HepG2 (cell line): ENCODE data around the gene ITPRIP. TPM values are rescaled to one million over a fixed set of nuclear protein-coding genes. Genes with fewer than 3 reads are reported as not detected.

Source experiments
- AHDC1 ChIP-seq: sonication (generic); formaldehyde crosslinking; IDR thresholded peaks from 2 replicates; pipeline ENCODE4 v1.5.1; 2020; ENCODE audit warnings: mild to moderate bottlenecking, missing genetic modification reagents, borderline replicate concordance
- ARNT2 ChIP-seq: sonication (generic); formaldehyde crosslinking; IDR thresholded peaks from 2 replicates; pipeline ENCODE4 v1.8.0; 2022; ENCODE audit warnings: mild to moderate bottlenecking, low read depth, missing genetic modification reagents, moderate library complexity
- CHD4 ChIP-seq: fragments of 200-600 bp; sonication (generic); IDR thresholded peaks from 2 replicates; pipeline ENCODE4 v1.7.0; 2017; ENCODE audit warnings: mild to moderate bottlenecking, low read length, borderline replicate concordance
- ELK4 ChIP-seq: sonication (generic); formaldehyde crosslinking; IDR thresholded peaks from 2 replicates; pipeline ENCODE4 v1.9.0; 2021; ENCODE audit warnings: missing genetic modification reagents, borderline replicate concordance
- GATAD1 ChIP-seq: IDR thresholded peaks from 2 replicates; pipeline ENCODE4 v1.6.1; 2016; ENCODE audit warnings: missing genetic modification reagents, missing compliant biosample characterization
- GLI4 ChIP-seq: sonication (generic); formaldehyde crosslinking; IDR thresholded peaks from 2 replicates; pipeline ENCODE4 v1.5.1; 2020; ENCODE audit warnings: missing genetic modification reagents, mild to moderate bottlenecking, moderate library complexity, borderline replicate concordance
- IRX3 ChIP-seq: sonication (generic); formaldehyde crosslinking; IDR thresholded peaks from 2 replicates; pipeline ENCODE4 v1.8.1; 2023; ENCODE audit warnings: mild to moderate bottlenecking, low read depth, missing genetic modification reagents, borderline replicate concordance
- KDM6A ChIP-seq: IDR thresholded peaks from 2 replicates; pipeline ENCODE4 v1.6.1; 2016; ENCODE audit warnings: low read depth
- MEIS2 ChIP-seq: sonication (generic); formaldehyde crosslinking; IDR thresholded peaks from 2 replicates; pipeline ENCODE4 v1.9.0; 2021; ENCODE audit warnings: mild to moderate bottlenecking, missing genetic modification reagents
- PAF1 ChIP-seq: IDR thresholded peaks from 2 replicates; pipeline ENCODE4 v1.6.1; 2016; ENCODE audit warnings: missing genetic modification reagents, missing compliant biosample characterization
- PHB2 ChIP-seq: fragments of 450-650 bp; IDR thresholded peaks from 2 replicates; pipeline ENCODE4 v1.6.1; 2018; ENCODE audit not compliant: partially characterized antibody
- POGK ChIP-seq: sonication (generic); formaldehyde crosslinking; conservative IDR thresholded peaks from 2 replicates; pipeline ENCODE4 v1.8.0; 2022; ENCODE audit warnings: mild to moderate bottlenecking, moderate library complexity, missing genetic modification reagents
- POGZ ChIP-seq: sonication (generic); formaldehyde crosslinking; IDR thresholded peaks from 2 replicates; pipeline ENCODE4 v1.4.0; 2020; ENCODE audit warnings: mild to moderate bottlenecking, missing genetic modification reagents
- PTBP1 ChIP-seq: fragments of 200-400 bp; formaldehyde crosslinking; IDR thresholded peaks from 2 replicates; pipeline ENCODE4 v1.6.1; 2018; ENCODE audit warnings: low read length, low read depth; ENCODE audit not compliant: poor library complexity, severe bottlenecking
- SIN3B ChIP-seq: fragments of 150-350 bp; IDR thresholded peaks from 2 replicates; pipeline ENCODE4 v1.6.1; 2014; ENCODE audit warnings: low read length
- SMYD3 ChIP-seq: sonication (generic); formaldehyde crosslinking; IDR thresholded peaks from 2 replicates; pipeline ENCODE4 v1.8.1; 2023; ENCODE audit warnings: mild to moderate bottlenecking, missing genetic modification reagents
- TERF1 ChIP-seq: sonication (generic); formaldehyde crosslinking; IDR thresholded peaks from 2 replicates; pipeline ENCODE4 v1.8.0; 2022; ENCODE audit warnings: mild to moderate bottlenecking, missing genetic modification reagents, moderate library complexity
- ZNF780A ChIP-seq: sonication (generic); formaldehyde crosslinking; IDR thresholded peaks from 2 replicates; pipeline ENCODE4 v1.8.0; 2022; ENCODE audit warnings: mild to moderate bottlenecking, missing genetic modification reagents, moderate library complexity
- polyA plus RNA-seq, 8 experiments: library from polyadenylated mRNA; depleted of rRNA in 3 of 8; stranded (reverse) in 7 of 8; unstranded in 1 of 8; fragments of >200 nt; fragmentation: Illumina TruSeq in 4 of 8; extraction: Trizol in 4 of 8; gene quantifications; 2 replicates each; pipeline versions ENCODE4 v1.2.1 to v1.2.3, GENCODE V29; 2011 to 2016; ENCODE audit warnings: low read depth in 4 of 8, missing spikeins in 1 of 8, mixed read lengths in 1 of 8; ENCODE audit not compliant: insufficient read depth in 1 of 8
- total RNA-seq, 5 experiments: library from RNA; depleted of rRNA; stranded (reverse); fragments of >200 nt; fragmentation: Illumina TruSeq; extraction: Trizol; gene quantifications; 2 replicates each; pipeline ENCODE4 v1.2.3, GENCODE V29; 2016; ENCODE audit warnings: low read depth in 1 of 5

The ITPRIP gene
- total and polyA plus RNA-seq, 2 of the 13 experiments (the other 11 are each of a cell fraction or from before 2014, with no cell fraction given) = 1.00 to 2.8 TPM

- TF ChIP-seq AHDC1 (CRISPR knock-in tag) (peak; percentile 95), MEIS2 (CRISPR knock-in tag) (no peak), PTBP1 (no peak), PHB2 (no peak), SIN3B (no peak), GLI4 (CRISPR knock-in tag) (no peak), CHD4 (no peak), IRX3 (no peak), SMYD3 (CRISPR knock-in tag) (peak; percentile 57; the same call in 1 of the 2 replicates), GATAD1 (CRISPR knock-in tag) (no peak), POGZ (CRISPR knock-in tag) (peak; percentile 61), KDM6A (CRISPR knock-in tag) (peak; percentile 93), TERF1 (no peak), PAF1 (no peak), POGK (CRISPR knock-in tag) (0 out of 2 replicates have a peak, but pooled peaks have one; percentile 41), ZNF780A (CRISPR knock-in tag) (no peak), ARNT2 (no peak), ELK4 (CRISPR knock-in tag) (no peak)
These were observed 49.9 kb downstream of the ITPRIP start (continued) for GRCh38 chr10:104288355-104288754.
